Measurements from ENCODE around the gene CPSF6. TPM values are rescaled to one million over a fixed set of nuclear protein-coding genes. Genes with fewer than 3 reads are reported as not detected.
"Not testable (repeated sequence)": the region's sequence is repeated elsewhere in the genome, so short reads cannot be mapped to it uniquely, and the experiment has no call there.

CPSF6 gene
- total RNA-seq, 1 donor: 23.9 TPM

- no peak for TF ChIP-seq CTCF (IDR thresholded peaks at IDR 0.05; ENCODE audit: extremely low read depth, low read depth, low read length)
- no peak overlapping the region for H3K27ac ChIP-seq (ENCODE audit: low read depth, low read length)
- H3K36me3 ChIP-seq (ENCODE audit: insufficient read depth, low read length): no peaks in the 10 kb centered on the region
- H3K4me2 ChIP-seq (ENCODE audit: insufficient read depth, low read length): no peak overlapping the region
- H3K27me3 ChIP-seq (ENCODE audit: insufficient read depth, low read length): no peaks in the 10 kb centered on the region
- H4K20me1 ChIP-seq (ENCODE audit: insufficient read depth, low read length): no peaks in the 10 kb centered on the region
- DNase-seq (ENCODE audit: insufficient read length, low spot score, missing footprints): no peak
- H3K9me3 ChIP-seq (ENCODE audit: low read depth, low read length): no peaks in the 10 kb centered on the region
- H3K4me1 ChIP-seq (ENCODE audit: insufficient read depth, low read length): no peaks in the 10 kb centered on the region
- no peak overlapping the region for H3K4me3 ChIP-seq (ENCODE audit: insufficient read depth, low read length)
- H2AFZ ChIP-seq (ENCODE audit: low read length): no peak overlapping the region
- H3K79me2 ChIP-seq (ENCODE audit: insufficient read depth, low read length): no peaks in the 10 kb centered on the region
Measured at GRCh38 chr12:69309461-69309860, 70.1 kb downstream of the CPSF6 start.

- H3K9me3 ChIP-seq (ENCODE audit: low read depth, low read length): no peaks in the 10 kb centered on the region
- H3K4me1 ChIP-seq (ENCODE audit: insufficient read depth, low read length): no peaks in the 10 kb centered on the region
- no peak overlapping the region for H3K27ac ChIP-seq (ENCODE audit: low read depth, low read length)
- H3K4me3 ChIP-seq (ENCODE audit: insufficient read depth, low read length): no peak overlapping the region
- no peaks in the 10 kb centered on the region for H3K27me3 ChIP-seq (ENCODE audit: insufficient read depth, low read length)
- no peak for TF ChIP-seq CTCF (IDR thresholded peaks at IDR 0.05; ENCODE audit: extremely low read depth, low read depth, low read length)
- no peak overlapping the region for H3K4me2 ChIP-seq (ENCODE audit: insufficient read depth, low read length)
- no peak for DNase-seq (ENCODE audit: insufficient read length, low spot score, missing footprints)
- H2AFZ ChIP-seq (ENCODE audit: low read length): no peak overlapping the region
- no peaks in the 10 kb centered on the region for H3K36me3 ChIP-seq (ENCODE audit: insufficient read depth, low read length)
- H3K79me2 ChIP-seq (ENCODE audit: insufficient read depth, low read length): no peaks in the 10 kb centered on the region
- H4K20me1 ChIP-seq (ENCODE audit: insufficient read depth, low read length): no peaks in the 10 kb centered on the region
Measured at GRCh38 chr12:69313209-69313608, 73.8 kb downstream of the CPSF6 start.

- not testable (repeated sequence) for H3K36me3 ChIP-seq (ENCODE audit: insufficient read depth, low read length); H3K27ac ChIP-seq (ENCODE audit: low read depth, low read length); H3K9me3 ChIP-seq (ENCODE audit: low read depth, low read length); H3K79me2 ChIP-seq (ENCODE audit: insufficient read depth, low read length); H3K4me2 ChIP-seq (ENCODE audit: insufficient read depth, low read length); H2AFZ ChIP-seq (ENCODE audit: low read length); H3K4me3 ChIP-seq (ENCODE audit: insufficient read depth, low read length); DNase-seq (ENCODE audit: insufficient read length, low spot score, missing footprints); H3K27me3 ChIP-seq (ENCODE audit: insufficient read depth, low read length); H4K20me1 ChIP-seq (ENCODE audit: insufficient read depth, low read length); H3K4me1 ChIP-seq (ENCODE audit: insufficient read depth, low read length)
Measured at GRCh38 chr12:69316784-69317183, 77.4 kb downstream of the CPSF6 start.

GRCh38 chr12:69317233-69317632, 77.9 kb downstream of the CPSF6 start:
- not testable (repeated sequence) for H4K20me1 ChIP-seq (ENCODE audit: insufficient read depth, low read length); H3K27me3 ChIP-seq (ENCODE audit: insufficient read depth, low read length); H3K27ac ChIP-seq (ENCODE audit: low read depth, low read length); H3K4me2 ChIP-seq (ENCODE audit: insufficient read depth, low read length); H3K4me1 ChIP-seq (ENCODE audit: insufficient read depth, low read length); H3K36me3 ChIP-seq (ENCODE audit: insufficient read depth, low read length); DNase-seq (ENCODE audit: insufficient read length, low spot score, missing footprints); H3K9me3 ChIP-seq (ENCODE audit: low read depth, low read length); H3K79me2 ChIP-seq (ENCODE audit: insufficient read depth, low read length); H3K4me3 ChIP-seq (ENCODE audit: insufficient read depth, low read length); H2AFZ ChIP-seq (ENCODE audit: low read length)

GRCh38 chr12:69318225-69318624, 78.9 kb downstream of the CPSF6 start:
- no peak for TF ChIP-seq CTCF (IDR thresholded peaks at IDR 0.05; ENCODE audit: extremely low read depth, low read depth, low read length)
- H4K20me1 ChIP-seq (ENCODE audit: insufficient read depth, low read length): no peaks in the 10 kb centered on the region
- no peaks in the 10 kb centered on the region for H3K79me2 ChIP-seq (ENCODE audit: insufficient read depth, low read length)
- no peaks in the 10 kb centered on the region for H3K9me3 ChIP-seq (ENCODE audit: low read depth, low read length)
- no peak overlapping the region for H2AFZ ChIP-seq (ENCODE audit: low read length)
- no peak overlapping the region for H3K27ac ChIP-seq (ENCODE audit: low read depth, low read length)
- H3K36me3 ChIP-seq (ENCODE audit: insufficient read depth, low read length): no peaks in the 10 kb centered on the region
- no peak overlapping the region for H3K4me3 ChIP-seq (ENCODE audit: insufficient read depth, low read length)
- no peaks in the 10 kb centered on the region for H3K4me1 ChIP-seq (ENCODE audit: insufficient read depth, low read length)
- peaks cover 4% of the 10 kb centered on the region for H3K27me3 ChIP-seq (ENCODE audit: insufficient read depth, low read length)
- no peak overlapping the region for H3K4me2 ChIP-seq (ENCODE audit: insufficient read depth, low read length)
- DNase-seq (ENCODE audit: insufficient read length, low spot score, missing footprints): no peak

All from osteoblast (primary cell).